Left lobe of liver (tissue), 2 donors: ENCODE measurements around the gene THEM4. TPM values are rescaled to one million over a fixed set of nuclear protein-coding genes. Genes with fewer than 3 reads are reported as not detected.
"Not testable (repeated sequence)": the region's sequence is repeated elsewhere in the genome, so short reads cannot be mapped to it uniquely, and the experiment has no call there.

Source experiments
- ATAC-seq: fragments of 200-7000 bp; cut with Tn5 transposase; one replicate; pipeline ENCODE4 v1.9.1; 2020; ENCODE audit warnings: mild to moderate bottlenecking, moderate library complexity
- DNase-seq: peaks from one replicate; pipeline ENCODE4 v3.0.0-alpha.2; 2020; ENCODE audit warnings: low spot score
- total RNA-seq: library from RNA; stranded (reverse); gene quantifications from one replicate; pipeline ENCODE4 v1.2.1, GENCODE V29; 2021
- donor health status: DM: no; HTN: no; CAD: no; lungs with moderate emphysema.
- donor health status: DM: no; HTN: yes; CAD: no.

Gene THEM4
- total RNA-seq, 1 donor from 2014 or later = 9.3 TPM

- ATAC-seq = no peak
- no peak for DNase-seq
Observed at GRCh38 chr1:151897991-151898431, 11.3 kb downstream of the THEM4 start.

- ATAC-seq = no peak
- no peak for DNase-seq
Observed at GRCh38 chr1:151893176-151893924, 16.0 kb downstream of the THEM4 start.

GRCh38 chr1:151892190-151892589 lies 17.1 kb downstream of the THEM4 start:
- DNase-seq (no peak), ATAC-seq (no peak)

GRCh38 chr1:151891512-151891911 lies 17.8 kb downstream of the THEM4 start:
- ATAC-seq (no peak), DNase-seq (no peak)

- no peak for DNase-seq
- peak; percentile 55 for ATAC-seq
Observed at GRCh38 chr1:151888972-151889570, 20.2 kb downstream of the THEM4 start.

- DNase-seq (no peak), ATAC-seq (no peak)
Observed at GRCh38 chr1:151887028-151887427, 22.3 kb downstream of the THEM4 start.

GRCh38 chr1:151885479-151885878 lies 23.8 kb downstream of the THEM4 start:
- ATAC-seq (no peak), DNase-seq (no peak)

GRCh38 chr1:151884879-151885278 lies 24.4 kb downstream of the THEM4 start:
- ATAC-seq, DNase-seq: not testable (repeated sequence)

- DNase-seq, ATAC-seq: not testable (repeated sequence)
Observed at GRCh38 chr1:151884445-151884844, 24.9 kb downstream of the THEM4 start.

GRCh38 chr1:151883898-151884297 lies 25.4 kb downstream of the THEM4 start:
- not testable (repeated sequence) for DNase-seq, ATAC-seq

- DNase-seq, ATAC-seq: not testable (repeated sequence)
Observed at GRCh38 chr1:151882918-151883317, 26.4 kb downstream of the THEM4 start.

GRCh38 chr1:151882466-151882865 lies 26.8 kb downstream of the THEM4 start:
- DNase-seq = no peak
- no peak for ATAC-seq

- ATAC-seq = no peak
- no peak for DNase-seq
Observed at GRCh38 chr1:151881479-151881878, 27.8 kb downstream of the THEM4 start.

- no peak for ATAC-seq
- no peak for DNase-seq
Observed at GRCh38 chr1:151875419-151876097, 33.8 kb downstream of the THEM4 start.

GRCh38 chr1:151872776-151873175 lies 36.5 kb downstream of the THEM4 start:
- not testable (repeated sequence) for DNase-seq, ATAC-seq

GRCh38 chr1:151871284-151872030 lies 37.9 kb downstream of the THEM4 start:
- DNase-seq = no peak
- no peak for ATAC-seq

GRCh38 chr1:151868486-151868885 lies 40.8 kb downstream of the THEM4 start:
- DNase-seq (no peak), ATAC-seq (no peak)

- DNase-seq (no peak), ATAC-seq (no peak)
Observed at GRCh38 chr1:151867765-151868411, 41.4 kb downstream of the THEM4 start.

GRCh38 chr1:151867321-151867720 lies 42.0 kb downstream of the THEM4 start:
- no peak for ATAC-seq

GRCh38 chr1:151864411-151864810 lies 44.9 kb downstream of the THEM4 start:
- ATAC-seq (peak; percentile 52), DNase-seq (no peak)

More at GRCh38 chr1:151867321-151867720, 42.0 kb downstream of the THEM4 start:
- DNase-seq = no peak
